Breast epithelium (tissue), 3 donors: ENCODE measurements around the gene RGS18.

ENCODE experiments used
- POLR2AphosphoS5 ChIP-seq, 3 donors: sonication (generic); formaldehyde crosslinking; IDR thresholded peaks; one replicate each; pipeline ENCODE4 v1.6.1; 2017; ENCODE audit warnings: antibody characterized with exemption in 3 of 3
- TF ChIP-seq, protein P1 (sequence below), 3 donors: fragments of 450-650 bp; IDR thresholded peaks; one replicate each; pipeline ENCODE4 v1.5.1; 2016 to 2017; ENCODE audit warnings: antibody characterized with exemption in 3 of 3, mild to moderate bottlenecking in 3 of 3, moderate library complexity in 3 of 3

DNA sequence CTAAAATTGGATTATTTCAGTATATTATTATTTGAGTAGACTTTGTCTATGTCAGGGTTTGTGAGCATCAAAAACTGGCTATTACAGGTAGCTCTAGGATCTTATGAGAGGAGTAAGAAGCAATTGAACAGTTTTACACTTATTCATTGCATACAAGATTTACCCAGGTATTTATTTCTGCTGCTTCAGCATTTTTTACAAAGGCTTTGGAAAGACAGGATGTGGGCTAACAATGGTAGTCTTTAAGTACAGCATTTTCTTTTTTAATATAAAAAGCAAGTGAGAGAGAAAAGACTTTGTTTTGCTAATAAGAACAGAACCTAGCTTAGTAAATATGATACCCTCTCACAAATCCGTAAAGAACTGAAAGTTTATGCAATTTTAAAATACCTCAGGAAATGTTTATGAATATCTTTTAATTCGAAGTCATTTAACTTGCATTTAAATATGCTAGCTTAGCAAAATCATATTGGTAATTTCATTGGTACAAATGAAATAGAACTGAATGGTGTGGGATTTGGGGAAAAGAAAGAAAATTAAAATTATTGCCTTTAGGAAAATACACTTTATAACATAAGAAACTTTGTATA is 32.1 kb upstream of the RGS18 start:
- no peak for TF ChIP-seq POLR2AphosphoS5 (IDR thresholded peaks at IDR 0.05)
- TF ChIP-seq, protein P1, sequence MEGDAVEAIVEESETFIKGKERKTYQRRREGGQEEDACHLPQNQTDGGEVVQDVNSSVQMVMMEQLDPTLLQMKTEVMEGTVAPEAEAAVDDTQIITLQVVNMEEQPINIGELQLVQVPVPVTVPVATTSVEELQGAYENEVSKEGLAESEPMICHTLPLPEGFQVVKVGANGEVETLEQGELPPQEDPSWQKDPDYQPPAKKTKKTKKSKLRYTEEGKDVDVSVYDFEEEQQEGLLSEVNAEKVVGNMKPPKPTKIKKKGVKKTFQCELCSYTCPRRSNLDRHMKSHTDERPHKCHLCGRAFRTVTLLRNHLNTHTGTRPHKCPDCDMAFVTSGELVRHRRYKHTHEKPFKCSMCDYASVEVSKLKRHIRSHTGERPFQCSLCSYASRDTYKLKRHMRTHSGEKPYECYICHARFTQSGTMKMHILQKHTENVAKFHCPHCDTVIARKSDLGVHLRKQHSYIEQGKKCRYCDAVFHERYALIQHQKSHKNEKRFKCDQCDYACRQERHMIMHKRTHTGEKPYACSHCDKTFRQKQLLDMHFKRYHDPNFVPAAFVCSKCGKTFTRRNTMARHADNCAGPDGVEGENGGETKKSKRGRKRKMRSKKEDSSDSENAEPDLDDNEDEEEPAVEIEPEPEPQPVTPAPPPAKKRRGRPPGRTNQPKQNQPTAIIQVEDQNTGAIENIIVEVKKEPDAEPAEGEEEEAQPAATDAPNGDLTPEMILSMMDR (IDR thresholded peaks at IDR 0.05): no peak
